ENCODE measurements around the gene BRD7.

GRCh38 chr16:50275428-50276325 is 93.1 kb downstream of the BRD7 start:
- TF ChIP-seq, protein P1, sequence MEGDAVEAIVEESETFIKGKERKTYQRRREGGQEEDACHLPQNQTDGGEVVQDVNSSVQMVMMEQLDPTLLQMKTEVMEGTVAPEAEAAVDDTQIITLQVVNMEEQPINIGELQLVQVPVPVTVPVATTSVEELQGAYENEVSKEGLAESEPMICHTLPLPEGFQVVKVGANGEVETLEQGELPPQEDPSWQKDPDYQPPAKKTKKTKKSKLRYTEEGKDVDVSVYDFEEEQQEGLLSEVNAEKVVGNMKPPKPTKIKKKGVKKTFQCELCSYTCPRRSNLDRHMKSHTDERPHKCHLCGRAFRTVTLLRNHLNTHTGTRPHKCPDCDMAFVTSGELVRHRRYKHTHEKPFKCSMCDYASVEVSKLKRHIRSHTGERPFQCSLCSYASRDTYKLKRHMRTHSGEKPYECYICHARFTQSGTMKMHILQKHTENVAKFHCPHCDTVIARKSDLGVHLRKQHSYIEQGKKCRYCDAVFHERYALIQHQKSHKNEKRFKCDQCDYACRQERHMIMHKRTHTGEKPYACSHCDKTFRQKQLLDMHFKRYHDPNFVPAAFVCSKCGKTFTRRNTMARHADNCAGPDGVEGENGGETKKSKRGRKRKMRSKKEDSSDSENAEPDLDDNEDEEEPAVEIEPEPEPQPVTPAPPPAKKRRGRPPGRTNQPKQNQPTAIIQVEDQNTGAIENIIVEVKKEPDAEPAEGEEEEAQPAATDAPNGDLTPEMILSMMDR (conservative IDR thresholded peaks at IDR 0.05; ENCODE audit: low read depth, low read length), result no peak
- TF ChIP-seq USF2 (IDR thresholded peaks at IDR 0.05; ENCODE audit: low read depth, low read length), result no peak
- no peak for TF ChIP-seq POLR2A (IDR thresholded peaks at IDR 0.05; ENCODE audit: low read depth, low read length)
- no peak for TF ChIP-seq CHD1 (IDR thresholded peaks at IDR 0.05; ENCODE audit: low read depth, low read length)
- TF ChIP-seq SMC3 (IDR thresholded peaks at IDR 0.05; ENCODE audit: low read depth, low read length), result no peak
- TF ChIP-seq CEBPB (IDR thresholded peaks at IDR 0.05; ENCODE audit: low read depth, low read length), result no peak
- TF ChIP-seq BHLHE40 (IDR thresholded peaks at IDR 0.05; ENCODE audit: low read depth, low read length), result no peak
- TF ChIP-seq RCOR1 (IDR thresholded peaks at IDR 0.05; ENCODE audit: insufficient replicate concordance, low read length), result no peak
- no peak for TF ChIP-seq RAD21 (IDR thresholded peaks at IDR 0.05; ENCODE audit: low read length)
- no peak for TF ChIP-seq MAFK (IDR thresholded peaks at IDR 0.05; ENCODE audit: low read depth, low read length)
- no peak for TF ChIP-seq FOS (IDR thresholded peaks at IDR 0.05; ENCODE audit: low read depth, low read length)
- TF ChIP-seq NFE2L2 (IDR thresholded peaks at IDR 0.05; ENCODE audit: low read depth, low read length), result no peak

Measured in IMR-90 (cell line).